GM23248 (cell line): ENCODE data around the gene WWOX. TPM values are rescaled to one million over a fixed set of nuclear protein-coding genes. Genes with fewer than 3 reads are reported as not detected.

Experiments used
- DNase-seq: peaks from one replicate; pipeline ENCODE4 v3.0.0-alpha.2; 2015
- H2AFZ ChIP-seq: fragments of 200-600 bp; sonication (generic); 2 replicates; pipeline ENCODE4 v1.6.1; 2016; ENCODE audit warnings: antibody characterized with exemption
- H3F3A ChIP-seq: fragments of 200-600 bp; sonication (generic); 2 replicates; pipeline ENCODE4 v1.6.1; 2016; ENCODE audit warnings: mild to moderate bottlenecking, antibody characterized with exemption, mixed run types; ENCODE audit not compliant: insufficient read depth
- H3K27ac ChIP-seq: fragments of 200-600 bp; sonication (generic); 2 replicates; pipeline ENCODE4 v1.5.1; 2016; ENCODE audit warnings: mild to moderate bottlenecking
- H3K27me3 ChIP-seq: fragments of 200-600 bp; sonication (generic); replicated peaks from 2 replicates; pipeline ENCODE4 v1.6.1; 2016; ENCODE audit warnings: mild to moderate bottlenecking; ENCODE audit not compliant: insufficient read depth
- H3K36me3 ChIP-seq: fragments of 200-600 bp; sonication (generic); 2 replicates; pipeline ENCODE4 v1.6.1; 2016; ENCODE audit warnings: low read depth, mild to moderate bottlenecking
- H3K4me1 ChIP-seq: fragments of 200-600 bp; sonication (generic); 2 replicates; pipeline ENCODE4 v1.6.1; 2016; ENCODE audit warnings: mild to moderate bottlenecking; ENCODE audit not compliant: insufficient read depth
- H3K4me2 ChIP-seq: fragments of 200-600 bp; sonication (generic); one replicate; pipeline ENCODE4 v1.6.1; 2016; ENCODE audit warnings: mild to moderate bottlenecking; ENCODE audit not compliant: unreplicated experiment
- H3K4me3 ChIP-seq: fragments of 200-600 bp; sonication (generic); 2 replicates; pipeline ENCODE4 v1.5.1; 2016; ENCODE audit warnings: mild to moderate bottlenecking
- H3K79me2 ChIP-seq: fragments of 200-600 bp; sonication (generic); 2 replicates; pipeline ENCODE4 v1.6.1; 2016; ENCODE audit warnings: mild to moderate bottlenecking; ENCODE audit not compliant: insufficient read depth
- H3K9ac ChIP-seq: fragments of 200-600 bp; sonication (generic); 2 replicates; pipeline ENCODE4 v1.6.1; 2016; ENCODE audit warnings: mild to moderate bottlenecking
- H3K9me2 ChIP-seq: fragments of 200-600 bp; sonication (generic); 2 replicates; pipeline ENCODE4 v1.6.1; 2016; ENCODE audit warnings: mixed run types, mild to moderate bottlenecking, moderate library complexity; ENCODE audit not compliant: insufficient read depth
- H3K9me3 ChIP-seq: fragments of 200-600 bp; sonication (generic); one replicate; pipeline ENCODE4 v1.6.1; 2017; ENCODE audit warnings: low read depth
- H4K20me1 ChIP-seq: fragments of 200-600 bp; sonication (generic); 2 replicates; pipeline ENCODE4 v1.6.0; 2016; ENCODE audit not compliant: insufficient read depth
- EZH2 ChIP-seq: fragments of 200-600 bp; sonication (generic); IDR thresholded peaks from 2 replicates; pipeline ENCODE4 v1.6.1; 2018; ENCODE audit warnings: antibody characterized with exemption, mild to moderate bottlenecking; ENCODE audit not compliant: insufficient read depth, poor library complexity, severe bottlenecking
- EZH2phosphoT487 ChIP-seq: fragments of 200-600 bp; sonication (generic); IDR thresholded peaks from 2 replicates; pipeline ENCODE4 v1.6.1; 2018; ENCODE audit warnings: antibody characterized with exemption, moderate library complexity, mild to moderate bottlenecking, low read depth; ENCODE audit not compliant: insufficient read depth
- WGBS, 2 experiments: methylation state at CpG; one replicate each; pipeline ENCODE4 v1.1.6; 2015 to 2017; ENCODE audit warnings: low lambda C conversion rate in 2 of 2, low coverage in 1 of 2; ENCODE audit errors: missing lambda C conversion rate in 2 of 2; 5-methylcytosine and 5-hydroxymethylcytosine counted together
- in situ Hi-C: fragments of 300-500 bp; cut with MboI; formaldehyde crosslinking; loops from 2 replicates; pipeline ENCODE4 v1.15.0; 2020
- polyA plus RNA-seq: library from polyadenylated mRNA; unstranded; fragments of >200 nt; fragmentation: Nextera tagmentation; extraction: Ambion mirVana; gene quantifications from 2 replicates; pipeline ENCODE4 v1.2.1, GENCODE V29; 2016
- total RNA-seq: library from RNA; depleted of rRNA; stranded (reverse); fragments of >200 nt; shearing (Covaris generic); gene quantifications from 2 replicates; pipeline ENCODE4 v1.2.3, GENCODE V29; 2014

Gene WWOX
- total and polyA plus RNA-seq, 2 experiments from 2014 or later = 4.5 to 6.6 TPM

DNA sequence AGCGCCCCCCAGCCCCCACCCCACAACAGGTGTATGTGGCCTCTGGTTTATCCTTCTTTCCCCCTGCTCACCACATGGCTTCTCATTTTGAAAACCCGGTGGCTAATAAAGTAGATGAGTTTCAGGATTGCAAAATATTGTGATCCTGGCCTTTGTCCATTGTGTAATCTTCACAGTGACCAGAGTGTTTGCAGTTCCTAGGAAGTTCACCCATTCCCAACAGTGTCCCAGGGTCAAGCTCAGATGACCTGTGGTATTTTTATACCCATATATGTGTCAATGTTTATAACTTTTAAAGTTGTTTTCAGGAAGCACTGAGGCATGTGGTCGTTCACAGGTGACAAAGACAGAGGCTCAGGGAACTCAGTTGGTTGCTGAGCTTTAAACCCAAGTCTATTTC, 721.9 kb downstream of the WWOX start:
- in situ Hi-C loops = no loop called here
- Histone ChIP-seq H3K36me3 (no peaks in the 10 kb centered on the region), H3K4me1 (no peaks in the 10 kb centered on the region), H3K27ac (no peak overlapping the region), H3K4me3 (no peak overlapping the region), H2AFZ (no peak overlapping the region), H3K27me3 (no peaks in the 10 kb centered on the region), H3K9me2 (no peaks in the 10 kb centered on the region), H3F3A (no peaks in the 10 kb centered on the region), H3K79me2 (no peaks in the 10 kb centered on the region), H3K9me3 (no peaks in the 10 kb centered on the region), H3K9ac (no peak overlapping the region), H3K4me2 (no peak overlapping the region), H4K20me1 (no peaks in the 10 kb centered on the region)
- WGBS, 2 experiments = 15 to 25% methylated on average over 3 of the region's 3 CpGs
- no peak for DNase-seq
- TF ChIP-seq EZH2 (no peak), EZH2phosphoT487 (no peak)

DNA sequence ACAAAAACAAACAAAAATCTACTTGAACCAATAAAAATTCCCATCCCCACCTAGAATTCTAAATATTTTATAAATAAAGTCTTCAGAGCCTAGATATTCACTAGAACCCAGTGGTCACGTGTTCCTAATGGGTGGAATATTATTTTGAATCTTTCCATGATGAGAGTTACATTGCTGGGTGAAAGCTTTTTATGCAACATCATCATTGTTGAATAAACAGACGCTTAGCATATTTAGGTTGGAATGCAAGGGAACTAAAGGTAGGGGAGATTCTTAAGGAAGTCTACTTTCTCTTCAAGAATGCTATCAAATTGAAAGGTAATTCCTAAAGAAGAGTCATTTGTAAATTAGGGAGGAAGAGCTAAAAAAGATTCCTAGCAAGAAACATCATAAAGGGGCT, 723.1 kb downstream of the WWOX start:
- in situ Hi-C loops = no loop called here
- no peaks in the 10 kb centered on the region for H3K79me2 ChIP-seq
- H3K9me2 ChIP-seq = no peaks in the 10 kb centered on the region
- no peak overlapping the region for H3K27ac ChIP-seq
- H4K20me1 ChIP-seq = no peaks in the 10 kb centered on the region
- no peaks in the 10 kb centered on the region for H3K9me3 ChIP-seq
- 30 to 31% methylated on average over 2 of the region's 2 CpGs for WGBS, 2 experiments
- H2AFZ ChIP-seq = no peak overlapping the region
- H3K27me3 ChIP-seq = no peaks in the 10 kb centered on the region
- no peaks in the 10 kb centered on the region for H3F3A ChIP-seq
- no peak for DNase-seq
- TF ChIP-seq EZH2 = no peak
- TF ChIP-seq EZH2phosphoT487 = no peak
- no peak overlapping the region for H3K9ac ChIP-seq
- no peak overlapping the region for H3K4me3 ChIP-seq
- H3K4me1 ChIP-seq = no peaks in the 10 kb centered on the region
- H3K4me2 ChIP-seq = no peak overlapping the region
- no peaks in the 10 kb centered on the region for H3K36me3 ChIP-seq

DNA sequence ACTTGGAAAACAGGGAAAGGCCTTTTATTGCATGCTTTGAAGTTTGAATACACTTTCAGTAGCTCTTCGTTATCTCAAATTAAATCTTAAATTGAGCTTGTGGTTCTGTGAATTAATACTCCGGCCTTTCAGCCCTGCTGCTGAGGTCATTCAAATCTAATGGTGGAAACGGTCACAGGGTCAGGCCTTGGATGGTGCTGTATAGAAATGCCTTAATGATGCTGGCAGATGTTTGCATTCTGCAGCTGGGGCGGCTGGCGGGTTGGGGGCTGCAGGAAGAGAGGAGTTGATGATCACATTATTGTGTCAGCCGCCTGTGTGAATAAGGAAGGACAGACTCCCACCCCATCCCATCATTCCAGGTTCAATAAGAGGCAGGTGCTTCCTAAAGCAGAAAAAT, 723.6 kb downstream of the WWOX start:
- 35 to 39% methylated on average over 6 of the region's 6 CpGs for WGBS, 2 experiments
- TF ChIP-seq EZH2 = no peak
- TF ChIP-seq EZH2phosphoT487 = no peak
- Histone ChIP-seq H3K27me3 (no peaks in the 10 kb centered on the region), H3K9me2 (no peaks in the 10 kb centered on the region), H3K4me2 (no peak overlapping the region), H3K79me2 (no peaks in the 10 kb centered on the region), H3K27ac (no peak overlapping the region), H4K20me1 (no peaks in the 10 kb centered on the region), H3F3A (no peaks in the 10 kb centered on the region), H3K9ac (no peak overlapping the region), H3K4me3 (no peak overlapping the region), H3K9me3 (no peaks in the 10 kb centered on the region), H2AFZ (no peak overlapping the region), H3K4me1 (no peaks in the 10 kb centered on the region), H3K36me3 (no peaks in the 10 kb centered on the region)
- in situ Hi-C loops = no loop called here
- no peak for DNase-seq

DNA sequence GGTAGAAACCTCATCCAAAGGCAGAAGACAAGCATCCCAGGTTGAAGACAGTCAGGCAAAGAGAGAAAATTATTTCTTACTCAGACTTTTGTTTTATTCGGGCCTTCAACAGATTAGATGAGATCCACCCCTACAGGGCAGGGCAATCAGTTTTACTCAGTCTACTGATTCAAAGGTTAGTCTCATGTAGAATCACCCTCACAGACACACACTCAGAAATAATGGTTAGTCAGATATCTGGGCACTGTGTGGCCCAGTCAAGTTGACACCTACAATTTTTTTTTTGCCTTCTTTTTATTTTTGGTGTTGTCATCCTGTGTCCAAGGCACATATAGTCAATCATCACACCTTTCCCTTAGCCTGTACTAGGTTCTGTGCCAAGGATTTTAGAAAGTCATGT, 729.8 kb downstream of the WWOX start:
- no peaks in the 10 kb centered on the region for H3K4me1 ChIP-seq
- H3K79me2 ChIP-seq = no peaks in the 10 kb centered on the region
- H3K9me3 ChIP-seq = no peaks in the 10 kb centered on the region
- TF ChIP-seq EZH2phosphoT487 (no peak), EZH2 (no peak)
- H3K9ac ChIP-seq = no peak overlapping the region
- H3F3A ChIP-seq = no peaks in the 10 kb centered on the region
- H3K27ac ChIP-seq = no peak overlapping the region
- no peak overlapping the region for H3K4me2 ChIP-seq
- H2AFZ ChIP-seq = no peak overlapping the region
- no peak overlapping the region for H3K4me3 ChIP-seq
- H3K36me3 ChIP-seq = no peaks in the 10 kb centered on the region
- no peaks in the 10 kb centered on the region for H4K20me1 ChIP-seq
- H3K27me3 ChIP-seq = no peaks in the 10 kb centered on the region
- no peak for DNase-seq
- WGBS, 2 experiments = 65 to 92% methylated on average over 1 of the region's 1 CpG
- no peaks in the 10 kb centered on the region for H3K9me2 ChIP-seq
- in situ Hi-C loops = no loop called here

DNA sequence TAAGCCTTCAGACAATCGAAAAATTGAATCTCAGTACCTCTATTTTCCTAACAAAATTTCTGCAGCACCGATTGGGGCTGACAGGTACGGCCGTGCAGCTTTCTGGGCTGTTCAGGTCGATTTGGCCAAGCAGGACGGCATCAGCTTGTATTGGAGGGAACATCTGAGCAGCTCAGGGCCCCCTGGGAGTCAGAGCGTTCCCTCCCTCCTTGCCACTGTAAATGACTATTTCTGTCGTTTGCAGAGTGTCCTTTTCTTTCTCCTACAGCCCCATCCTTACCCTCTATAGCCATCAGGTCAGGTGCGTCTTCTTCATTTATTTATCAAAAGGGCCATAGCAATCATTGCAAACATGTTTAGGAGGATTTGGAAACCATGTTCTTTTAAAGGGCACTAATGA, 731.1 kb downstream of the WWOX start:
- H3K4me3 ChIP-seq = no peak overlapping the region
- no peaks in the 10 kb centered on the region for H3F3A ChIP-seq
- H2AFZ ChIP-seq = no peak overlapping the region
- TF ChIP-seq EZH2 = no peak
- TF ChIP-seq EZH2phosphoT487 = no peak
- no peak overlapping the region for H3K9ac ChIP-seq
- H3K9me3 ChIP-seq = no peaks in the 10 kb centered on the region
- H3K36me3 ChIP-seq = no peaks in the 10 kb centered on the region
- H3K27me3 ChIP-seq = no peaks in the 10 kb centered on the region
- 39 to 41% methylated on average over 9 of the region's 9 CpGs for WGBS, 2 experiments
- DNase-seq = no peak
- no peak overlapping the region for H3K4me2 ChIP-seq
- no peaks in the 10 kb centered on the region for H3K4me1 ChIP-seq
- no peak overlapping the region for H3K27ac ChIP-seq
- in situ Hi-C loops = no loop called here
- no peaks in the 10 kb centered on the region for H4K20me1 ChIP-seq
- H3K9me2 ChIP-seq = no peaks in the 10 kb centered on the region
- H3K79me2 ChIP-seq = no peaks in the 10 kb centered on the region
